GM12891 (cell line): ENCODE results near the gene PLCG2.

Source experiments
- PAX5 ChIP-seq: IDR thresholded peaks from 2 replicates; pipeline ENCODE4 v1.6.1; 2011; ENCODE audit warnings: low read length, moderate library complexity, mild to moderate bottlenecking; ENCODE audit not compliant: insufficient read depth, severe bottlenecking
- POLR2A ChIP-seq: IDR thresholded peaks from 2 replicates; pipeline ENCODE4 v1.6.1; 2011; ENCODE audit warnings: low read depth, low read length, control low read depth
- POLR2AphosphoS5 ChIP-seq: IDR thresholded peaks from 2 replicates; pipeline ENCODE4 v1.6.1; 2011; ENCODE audit warnings: low read depth, low read length, control low read depth
- SPI1 ChIP-seq: IDR thresholded peaks from 2 replicates; pipeline ENCODE4 v1.6.1; 2011; ENCODE audit warnings: low read depth, low read length, control low read depth
- TAF1 ChIP-seq: IDR thresholded peaks from 2 replicates; pipeline ENCODE4 v1.6.1; 2011; ENCODE audit warnings: low read depth, low read length, control low read depth

GRCh38 chr16:81987121-81987520 is 208.0 kb downstream of the PLCG2 start:
- no peak for TF ChIP-seq SPI1
- no peak for TF ChIP-seq POLR2AphosphoS5
- TF ChIP-seq POLR2A = no peak
- TF ChIP-seq TAF1 = no peak
- TF ChIP-seq PAX5 = no peak
